ENCODE measurements around the gene ARHGAP22.

ARHGAP22 gene

DNA sequence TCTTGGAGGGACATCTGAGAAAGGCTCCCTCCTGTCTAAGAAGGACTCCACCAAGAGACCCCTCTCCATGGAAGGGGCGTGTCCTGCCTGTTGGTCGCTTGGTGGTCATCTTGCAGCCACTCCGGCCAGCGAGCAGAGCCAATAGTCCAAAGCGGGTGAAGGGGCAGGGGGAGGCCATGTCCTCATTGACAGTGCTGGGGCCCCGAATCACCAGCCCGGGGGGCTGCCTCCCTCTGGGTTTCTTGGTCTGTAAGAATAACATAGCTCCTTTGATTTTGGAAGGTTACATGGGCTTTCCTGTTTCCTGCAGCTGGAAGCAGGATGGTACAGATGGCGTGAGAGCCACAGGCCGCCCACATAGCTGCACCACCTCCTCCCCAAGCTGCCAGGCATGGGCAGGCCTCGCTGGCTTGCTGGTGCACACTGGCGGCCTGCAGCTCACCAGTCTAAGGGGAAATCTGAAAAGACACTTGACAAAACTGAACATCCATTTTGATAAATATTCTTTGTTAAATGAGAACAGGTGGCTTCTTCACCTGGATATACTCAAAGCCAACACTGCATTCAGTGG lies 105.8 kb downstream of the ARHGAP22 start:
- no peak overlapping the region for H3K27ac ChIP-seq (ENCODE audit: insufficient read depth, low read length, poor library complexity, severe bottlenecking)
- H3K27me3 ChIP-seq (replicated peaks; ENCODE audit: control insufficient read depth, insufficient read depth, low read length, poor library complexity, severe bottlenecking) = peaks cover 3% of the 10 kb centered on the region
- H3K4me3 ChIP-seq (ENCODE audit: insufficient read depth, low read depth, low read length, poor library complexity, severe bottlenecking) = no peak overlapping the region
- no peaks in the 10 kb centered on the region for H3K4me1 ChIP-seq (ENCODE audit: control insufficient read depth, insufficient read depth, low read length, poor library complexity, severe bottlenecking)
- H3K9me3 ChIP-seq (ENCODE audit: control insufficient read depth, low read length) = no peaks in the 10 kb centered on the region
- DNase-seq = no peak
- H3K36me3 ChIP-seq (ENCODE audit: control insufficient read depth, insufficient read depth, low read length) = no peaks in the 10 kb centered on the region

DNA sequence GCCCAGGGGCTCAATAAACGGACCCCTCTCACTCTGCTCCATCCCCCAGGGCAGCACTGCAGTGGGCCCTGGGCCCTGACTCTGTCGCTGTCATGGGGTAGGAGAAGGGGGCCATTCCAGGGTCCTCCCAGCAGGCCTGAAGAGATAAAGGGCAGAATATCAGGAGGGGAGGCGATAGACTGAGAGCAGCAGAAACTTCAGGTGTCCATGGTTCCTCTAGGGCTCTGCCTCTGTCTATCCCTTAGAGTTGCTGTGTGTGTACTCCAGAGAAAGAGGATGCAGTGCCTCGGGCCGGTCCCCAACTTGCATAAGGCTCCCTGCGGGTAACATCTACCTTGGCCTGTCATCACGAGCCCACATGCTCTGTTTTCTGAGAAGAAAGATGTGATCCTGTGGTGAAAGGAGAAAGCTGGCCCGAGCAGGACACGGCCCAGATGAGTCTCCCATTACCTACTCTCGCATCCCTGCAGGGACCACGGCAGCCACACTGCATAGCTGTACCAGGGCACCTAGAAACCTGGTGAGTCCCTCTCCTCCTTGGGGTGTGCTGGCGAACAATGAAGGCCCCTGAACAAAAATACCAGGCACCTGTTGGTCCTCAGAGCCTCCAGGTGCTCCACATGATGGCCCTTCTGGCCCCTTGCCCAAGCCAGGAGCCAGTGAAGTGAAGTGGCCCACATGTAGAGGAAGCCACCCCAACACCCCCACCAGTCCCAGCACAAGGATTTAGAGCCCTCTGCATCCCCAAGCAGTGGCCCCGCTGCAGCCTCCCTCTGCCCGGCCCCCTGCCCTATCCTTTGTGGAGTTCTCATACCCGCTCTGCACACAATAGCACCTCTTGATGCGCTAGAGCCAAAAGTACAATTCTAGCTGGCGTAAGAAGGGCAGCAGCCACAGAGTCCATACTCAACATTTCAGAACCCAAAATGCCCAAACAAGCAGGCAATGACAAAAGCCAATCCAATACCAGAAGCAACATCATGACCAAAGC lies 106.8 kb downstream of the ARHGAP22 start:
- Histone ChIP-seq H3K4me1 (ENCODE audit: control insufficient read depth, insufficient read depth, low read length, poor library complexity, severe bottlenecking) (no peaks in the 10 kb centered on the region), H3K27me3 (replicated peaks; ENCODE audit: control insufficient read depth, insufficient read depth, low read length, poor library complexity, severe bottlenecking) (peaks cover 3% of the 10 kb centered on the region), H3K27ac (ENCODE audit: insufficient read depth, low read length, poor library complexity, severe bottlenecking) (no peak overlapping the region), H3K36me3 (ENCODE audit: control insufficient read depth, insufficient read depth, low read length) (no peaks in the 10 kb centered on the region), H3K4me3 (ENCODE audit: insufficient read depth, low read depth, low read length, poor library complexity, severe bottlenecking) (no peak overlapping the region), H3K9me3 (ENCODE audit: control insufficient read depth, low read length) (no peaks in the 10 kb centered on the region)
- DNase-seq = no peak

DNA sequence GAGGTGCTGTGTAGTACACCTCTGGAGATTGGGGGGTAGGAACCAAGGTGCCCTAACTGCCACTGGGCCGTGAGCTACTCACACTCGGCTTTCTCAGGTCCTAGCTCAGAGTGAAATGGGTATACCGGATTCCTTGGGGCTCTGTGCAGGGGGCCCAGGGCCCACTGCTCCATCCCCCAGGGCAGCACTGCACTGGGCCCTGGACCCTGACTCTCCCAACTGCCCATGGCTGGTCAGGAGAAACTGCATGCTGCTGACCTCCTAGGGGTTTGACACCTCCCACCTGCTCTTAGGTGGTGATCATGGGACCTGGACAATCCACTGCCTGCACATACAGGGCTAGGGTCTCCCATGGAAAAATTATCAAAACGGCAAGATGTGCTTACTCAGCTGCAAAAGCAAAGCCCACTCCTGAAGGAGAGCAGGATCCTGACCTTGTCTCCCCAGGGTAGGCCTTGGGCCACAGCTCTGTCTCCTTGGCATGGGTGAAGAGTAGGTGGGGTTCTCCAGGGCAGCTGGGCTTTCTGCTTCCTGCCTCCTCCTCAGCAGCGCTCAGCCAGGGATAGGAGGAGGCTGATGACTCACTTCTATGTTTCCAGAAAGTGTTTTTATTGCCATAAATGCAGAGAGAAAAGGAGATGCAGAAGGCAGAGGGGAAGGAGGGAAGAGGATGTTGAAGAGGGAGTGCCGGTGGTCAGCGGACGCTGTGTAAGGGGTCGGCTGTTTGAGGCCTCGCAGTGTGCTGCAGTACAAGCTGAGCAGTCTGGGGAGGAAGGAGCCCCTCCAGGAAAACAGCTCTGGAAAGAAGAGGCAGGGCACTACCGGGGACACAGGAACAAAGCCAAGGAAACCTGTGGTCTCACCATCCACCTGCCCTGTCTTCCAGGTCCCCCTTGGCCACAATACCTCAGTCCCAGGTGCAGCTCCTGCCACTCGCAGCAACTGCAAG lies 107.8 kb downstream of the ARHGAP22 start:
- H3K36me3 ChIP-seq (ENCODE audit: control insufficient read depth, insufficient read depth, low read length) = no peaks in the 10 kb centered on the region
- no peak overlapping the region for H3K4me3 ChIP-seq (ENCODE audit: insufficient read depth, low read depth, low read length, poor library complexity, severe bottlenecking)
- no peaks in the 10 kb centered on the region for H3K9me3 ChIP-seq (ENCODE audit: control insufficient read depth, low read length)
- no peak for DNase-seq
- H3K27me3 ChIP-seq (replicated peaks; ENCODE audit: control insufficient read depth, insufficient read depth, low read length, poor library complexity, severe bottlenecking) = peaks cover 3% of the 10 kb centered on the region
- H3K27ac ChIP-seq (ENCODE audit: insufficient read depth, low read length, poor library complexity, severe bottlenecking) = no peak overlapping the region
- H3K4me1 ChIP-seq (ENCODE audit: control insufficient read depth, insufficient read depth, low read length, poor library complexity, severe bottlenecking) = no peaks in the 10 kb centered on the region

DNA sequence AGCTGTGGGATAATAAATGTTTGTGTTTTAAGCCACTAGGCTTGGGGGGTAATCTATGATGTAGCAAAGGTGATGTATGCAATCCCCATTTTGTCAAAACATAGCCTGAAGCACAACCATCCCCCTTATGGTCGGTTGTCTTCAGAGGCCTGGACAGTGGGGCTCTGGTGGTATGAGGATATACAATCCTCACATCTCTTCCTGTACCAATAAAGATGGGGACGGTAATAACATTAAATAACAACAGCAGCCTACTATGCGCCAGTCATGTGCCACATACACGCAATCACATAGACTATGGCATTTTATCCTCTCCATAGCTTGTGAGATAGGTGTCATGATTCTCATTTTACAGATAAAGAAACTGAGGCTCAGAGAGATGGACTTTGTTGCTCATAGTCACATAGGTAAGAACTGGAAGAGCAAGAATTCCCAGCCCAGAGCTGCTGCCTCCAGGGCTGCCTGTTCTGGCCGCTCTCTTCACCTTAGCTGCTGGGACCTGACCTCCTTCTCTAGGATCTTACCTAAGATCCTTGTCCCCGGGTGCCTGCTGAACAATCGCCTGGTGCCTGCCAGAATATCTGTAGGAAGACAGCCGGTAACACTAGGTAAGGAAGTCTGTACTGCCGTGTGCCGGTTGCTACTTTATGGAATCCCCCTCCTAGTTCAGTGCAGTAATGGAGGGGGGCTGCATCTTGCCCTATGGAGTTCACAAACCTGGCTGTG lies 108.6 kb downstream of the ARHGAP22 start:
- Histone ChIP-seq H3K4me3 (ENCODE audit: insufficient read depth, low read depth, low read length, poor library complexity, severe bottlenecking) (no peak overlapping the region), H3K27me3 (replicated peaks; ENCODE audit: control insufficient read depth, insufficient read depth, low read length, poor library complexity, severe bottlenecking) (peaks cover 3% of the 10 kb centered on the region), H3K36me3 (ENCODE audit: control insufficient read depth, insufficient read depth, low read length) (no peaks in the 10 kb centered on the region), H3K4me1 (ENCODE audit: control insufficient read depth, insufficient read depth, low read length, poor library complexity, severe bottlenecking) (no peaks in the 10 kb centered on the region), H3K27ac (ENCODE audit: insufficient read depth, low read length, poor library complexity, severe bottlenecking) (no peak overlapping the region), H3K9me3 (ENCODE audit: control insufficient read depth, low read length) (no peaks in the 10 kb centered on the region)
- no peak for DNase-seq

DNA sequence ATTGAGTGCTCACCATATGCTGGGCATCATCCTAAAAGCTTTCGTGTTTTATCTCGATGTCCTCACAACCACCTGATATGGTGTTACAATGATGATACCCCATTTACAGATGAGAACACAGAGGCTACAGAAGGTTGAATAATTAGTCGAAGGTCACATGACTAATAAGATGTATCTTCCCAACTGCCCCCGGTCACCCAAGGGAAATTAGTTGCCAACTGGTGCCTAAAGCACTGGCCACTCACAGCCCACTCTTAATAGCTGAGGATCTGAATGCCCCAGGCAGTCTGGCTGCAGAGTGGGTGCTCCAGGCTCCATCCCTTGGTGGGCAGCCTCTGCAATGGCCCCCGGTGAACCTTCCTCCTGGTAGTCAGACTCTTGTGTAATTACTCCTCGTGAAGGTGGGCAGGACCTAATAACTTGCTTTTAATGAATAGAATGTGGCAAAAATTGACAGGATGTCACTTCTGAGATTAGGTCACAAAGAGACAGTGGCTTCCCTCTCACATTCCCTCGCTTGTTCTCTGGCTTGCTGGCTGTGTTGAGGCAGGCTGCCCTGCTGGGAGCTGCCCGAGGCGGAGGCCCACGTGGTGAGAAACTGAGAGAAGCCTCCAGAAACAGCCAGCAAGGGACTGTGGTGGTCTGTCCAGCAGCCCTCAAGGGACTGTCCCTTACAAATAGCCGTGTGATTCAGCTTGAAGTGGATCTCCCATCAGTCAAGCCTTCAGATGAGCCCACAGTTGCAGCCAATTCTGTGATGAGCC lies 109.4 kb downstream of the ARHGAP22 start:
- no peak for DNase-seq

DNA sequence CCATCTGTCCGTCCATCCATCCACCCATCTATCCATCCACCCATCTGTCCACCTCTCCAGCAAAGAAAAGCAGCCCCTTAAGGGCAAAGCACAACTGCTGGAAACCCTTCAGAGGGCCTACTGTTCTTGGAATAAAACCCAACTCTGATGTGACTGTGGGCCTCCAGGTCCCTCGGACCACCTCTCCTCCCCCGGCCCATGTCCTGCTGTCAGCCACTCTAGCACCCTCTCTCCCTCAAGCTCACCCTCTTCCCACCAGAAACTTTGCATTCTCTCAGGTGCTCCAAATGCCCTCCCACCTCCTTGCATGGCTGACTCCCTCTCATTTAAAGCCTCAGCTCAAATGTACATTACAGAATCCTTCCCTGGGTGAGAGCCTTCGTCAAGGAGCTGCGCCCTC lies 110.3 kb downstream of the ARHGAP22 start:
- Histone ChIP-seq H3K4me3 (ENCODE audit: insufficient read depth, low read depth, low read length, poor library complexity, severe bottlenecking) (no peak overlapping the region), H3K27me3 (replicated peaks; ENCODE audit: control insufficient read depth, insufficient read depth, low read length, poor library complexity, severe bottlenecking) (peaks cover 3% of the 10 kb centered on the region), H3K27ac (ENCODE audit: insufficient read depth, low read length, poor library complexity, severe bottlenecking) (no peak overlapping the region), H3K36me3 (ENCODE audit: control insufficient read depth, insufficient read depth, low read length) (no peaks in the 10 kb centered on the region), H3K9me3 (ENCODE audit: control insufficient read depth, low read length) (no peaks in the 10 kb centered on the region), H3K4me1 (ENCODE audit: control insufficient read depth, insufficient read depth, low read length, poor library complexity, severe bottlenecking) (no peaks in the 10 kb centered on the region)
- no peak for DNase-seq

More for the DNA sequence above, 109.4 kb downstream of the ARHGAP22 start:
- Histone ChIP-seq H3K27me3 (replicated peaks; ENCODE audit: control insufficient read depth, insufficient read depth, low read length, poor library complexity, severe bottlenecking) (peaks cover 3% of the 10 kb centered on the region), H3K27ac (ENCODE audit: insufficient read depth, low read length, poor library complexity, severe bottlenecking) (no peak overlapping the region), H3K9me3 (ENCODE audit: control insufficient read depth, low read length) (no peaks in the 10 kb centered on the region), H3K4me3 (ENCODE audit: insufficient read depth, low read depth, low read length, poor library complexity, severe bottlenecking) (no peak overlapping the region), H3K4me1 (ENCODE audit: control insufficient read depth, insufficient read depth, low read length, poor library complexity, severe bottlenecking) (no peaks in the 10 kb centered on the region), H3K36me3 (ENCODE audit: control insufficient read depth, insufficient read depth, low read length) (no peaks in the 10 kb centered on the region)

DNA sequence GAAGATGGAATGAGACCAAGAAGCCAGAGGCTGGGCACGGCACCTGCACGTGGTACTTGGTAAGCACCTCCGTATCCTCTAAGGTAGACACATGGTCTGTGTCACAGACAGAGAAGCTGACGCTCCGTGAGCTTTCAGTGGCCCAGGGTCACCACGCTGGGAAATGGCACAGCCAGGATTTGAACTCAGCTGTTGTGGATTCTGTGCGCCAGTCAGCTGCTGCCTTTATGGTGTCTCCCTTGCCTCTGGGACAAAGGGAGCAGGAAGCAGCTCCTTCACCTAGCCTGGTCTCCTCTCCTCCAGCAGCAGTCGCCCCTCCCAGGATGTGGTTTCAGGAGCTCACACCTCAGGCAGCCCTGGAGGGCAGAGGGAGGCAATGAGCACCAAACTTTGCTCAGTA lies 110.8 kb downstream of the ARHGAP22 start:
- no peak overlapping the region for H3K27ac ChIP-seq (ENCODE audit: insufficient read depth, low read length, poor library complexity, severe bottlenecking)
- no peaks in the 10 kb centered on the region for H3K36me3 ChIP-seq (ENCODE audit: control insufficient read depth, insufficient read depth, low read length)
- H3K9me3 ChIP-seq (ENCODE audit: control insufficient read depth, low read length) = no peaks in the 10 kb centered on the region
- no peak overlapping the region for H3K4me3 ChIP-seq (ENCODE audit: insufficient read depth, low read depth, low read length, poor library complexity, severe bottlenecking)
- DNase-seq = no peak
- peaks cover 3% of the 10 kb centered on the region for H3K27me3 ChIP-seq (replicated peaks; ENCODE audit: control insufficient read depth, insufficient read depth, low read length, poor library complexity, severe bottlenecking)
- no peaks in the 10 kb centered on the region for H3K4me1 ChIP-seq (ENCODE audit: control insufficient read depth, insufficient read depth, low read length, poor library complexity, severe bottlenecking)

DNA sequence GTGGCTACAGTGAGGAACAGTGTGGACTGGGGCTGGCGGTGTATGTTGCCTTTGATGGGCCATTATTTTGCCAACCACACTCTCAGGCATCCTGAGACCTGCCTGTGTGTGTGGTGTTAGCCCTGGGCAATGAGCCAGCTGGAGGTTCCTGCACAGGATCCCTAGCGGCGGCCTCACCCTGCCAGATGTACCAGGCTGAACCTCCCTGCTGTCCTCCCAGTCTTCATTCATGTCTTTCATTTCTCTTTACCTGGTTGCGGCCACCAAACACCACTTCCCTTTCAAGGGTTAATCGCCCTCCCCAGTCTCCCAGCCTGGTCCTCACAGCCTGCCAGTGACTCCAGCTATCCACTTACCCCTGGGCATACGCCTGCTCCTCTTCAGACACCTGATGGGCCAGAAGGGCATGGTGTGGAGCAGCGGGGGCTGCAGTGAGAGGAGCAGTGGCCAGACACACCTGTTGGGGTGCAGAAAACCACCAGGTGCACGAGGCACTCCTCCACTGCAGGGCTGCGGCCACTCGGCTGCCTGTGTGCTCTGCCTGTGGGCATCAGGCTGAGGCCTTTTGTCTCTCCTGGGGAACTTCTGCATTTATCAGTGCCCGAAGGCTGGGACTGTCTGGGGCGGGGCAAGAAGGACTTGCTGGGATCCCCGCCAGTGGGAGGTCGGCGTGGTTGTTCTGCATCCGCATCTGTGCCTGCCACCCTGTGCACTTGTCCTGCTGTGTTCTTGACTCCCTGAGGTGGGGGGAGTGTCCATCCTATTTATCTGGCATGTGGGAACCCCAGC lies 111.6 kb downstream of the ARHGAP22 start:
- Histone ChIP-seq H3K4me3 (ENCODE audit: insufficient read depth, low read depth, low read length, poor library complexity, severe bottlenecking) (no peak overlapping the region), H3K27me3 (replicated peaks; ENCODE audit: control insufficient read depth, insufficient read depth, low read length, poor library complexity, severe bottlenecking) (peaks cover under 1% of the 10 kb centered on the region), H3K4me1 (ENCODE audit: control insufficient read depth, insufficient read depth, low read length, poor library complexity, severe bottlenecking) (no peaks in the 10 kb centered on the region), H3K27ac (ENCODE audit: insufficient read depth, low read length, poor library complexity, severe bottlenecking) (no peak overlapping the region), H3K36me3 (ENCODE audit: control insufficient read depth, insufficient read depth, low read length) (no peaks in the 10 kb centered on the region), H3K9me3 (ENCODE audit: control insufficient read depth, low read length) (no peaks in the 10 kb centered on the region)
- no peak for DNase-seq

Data from effector memory CD4-positive, alpha-beta T cell (primary cell).